ENCODE results near the gene TRPM3. TPM values are rescaled to one million over a fixed set of nuclear protein-coding genes. Genes with fewer than 3 reads are reported as not detected.
"Not testable (repeated sequence)": the region's sequence is repeated elsewhere in the genome, so short reads cannot be mapped to it uniquely, and the experiment has no call there.

Gene TRPM3
- total RNA-seq, 1 experiment from 2014 or later = 0.26 TPM

GRCh38 chr9:70706797-70707196 is 414.6 kb downstream of the TRPM3 start:
- DNase-seq; CTCF ChIA-PET; H3K9me3 ChIP-seq (ENCODE audit: insufficient read depth, low read depth); H3K4me3 ChIP-seq; H2AFZ ChIP-seq; H3K79me2 ChIP-seq (ENCODE audit: low read depth); intact Hi-C loops (cut with micrococcal nuclease; ENCODE audit: unreplicated experiment); H3K36me3 ChIP-seq (ENCODE audit: low read depth); H3K4me2 ChIP-seq; H3K9me2 ChIP-seq (ENCODE audit: insufficient read depth); H4K20me1 ChIP-seq (ENCODE audit: insufficient read depth); H3K27ac ChIP-seq; POLR2A ChIA-PET (ENCODE audit: unreplicated experiment); BruUV-seq (replicated peaks); H3K4me1 ChIP-seq (replicated peaks; ENCODE audit: insufficient read depth); H3K27me3 ChIP-seq (ENCODE audit: insufficient read depth, low read depth); H3F3A ChIP-seq (ENCODE audit: insufficient read depth, low read depth): not testable (repeated sequence)

GRCh38 chr9:70701163-70701562 is 420.3 kb downstream of the TRPM3 start:
- H3K27me3 ChIP-seq (ENCODE audit: insufficient read depth, low read depth) = no peaks in the 10 kb centered on the region
- POLR2A ChIA-PET (ENCODE audit: unreplicated experiment) = no interaction called here
- no peaks in the 10 kb centered on the region for H3K36me3 ChIP-seq (ENCODE audit: low read depth)
- CTCF ChIA-PET = no interaction called here
- no peaks in the 10 kb centered on the region for H3K4me1 ChIP-seq (replicated peaks; ENCODE audit: insufficient read depth)
- H3K4me3 ChIP-seq = no peak overlapping the region
- no TSS peak for BruUV-seq (replicated peaks)
- H3K27ac ChIP-seq = no peak overlapping the region
- no peaks in the 10 kb centered on the region for H3K9me3 ChIP-seq (ENCODE audit: insufficient read depth, low read depth)
- H3K9me2 ChIP-seq (ENCODE audit: insufficient read depth) = no peaks in the 10 kb centered on the region
- no peak overlapping the region for H3K4me2 ChIP-seq
- intact Hi-C loops (cut with micrococcal nuclease; ENCODE audit: unreplicated experiment) = no loop called here
- TF ChIP-seq CTCF (conservative IDR thresholded peaks at IDR 0.05) (no peak), EZH2 (IDR thresholded peaks at IDR 0.05; ENCODE audit: low read depth) (no peak)
- no peaks in the 10 kb centered on the region for H4K20me1 ChIP-seq (ENCODE audit: insufficient read depth)
- H2AFZ ChIP-seq = no peak overlapping the region
- no peaks in the 10 kb centered on the region for H3K79me2 ChIP-seq (ENCODE audit: low read depth)
- no peaks in the 10 kb centered on the region for H3F3A ChIP-seq (ENCODE audit: insufficient read depth, low read depth)
- no peak for DNase-seq

- Histone ChIP-seq H3K27me3 (ENCODE audit: insufficient read depth, low read depth) (no peaks in the 10 kb centered on the region), H2AFZ (no peak overlapping the region), H4K20me1 (ENCODE audit: insufficient read depth) (no peaks in the 10 kb centered on the region), H3K4me2 (no peak overlapping the region), H3K9me3 (ENCODE audit: insufficient read depth, low read depth) (no peaks in the 10 kb centered on the region), H3K36me3 (ENCODE audit: low read depth) (no peaks in the 10 kb centered on the region), H3K4me1 (replicated peaks; ENCODE audit: insufficient read depth) (no peaks in the 10 kb centered on the region), H3K9me2 (ENCODE audit: insufficient read depth) (no peaks in the 10 kb centered on the region), H3K79me2 (ENCODE audit: low read depth) (no peaks in the 10 kb centered on the region), H3K27ac (no peak overlapping the region), H3F3A (ENCODE audit: insufficient read depth, low read depth) (no peaks in the 10 kb centered on the region), H3K4me3 (no peak overlapping the region)
- no peak for DNase-seq
- ChIA-PET POLR2A (ENCODE audit: unreplicated experiment) (no interaction called here), CTCF (no interaction called here)
- intact Hi-C loops (cut with micrococcal nuclease; ENCODE audit: unreplicated experiment) = no loop called here
- no TSS peak for BruUV-seq (replicated peaks)
- no peak for TF ChIP-seq CTCF (conservative IDR thresholded peaks at IDR 0.05)
- no peak for TF ChIP-seq EZH2 (IDR thresholded peaks at IDR 0.05; ENCODE audit: low read depth)
Observed at GRCh38 chr9:70696694-70697335, 424.6 kb downstream of the TRPM3 start.

GRCh38 chr9:70694758-70695157 is 426.7 kb downstream of the TRPM3 start:
- Histone ChIP-seq H3K36me3 (ENCODE audit: low read depth) (no peaks in the 10 kb centered on the region), H3K9me3 (ENCODE audit: insufficient read depth, low read depth) (no peaks in the 10 kb centered on the region), H3F3A (ENCODE audit: insufficient read depth, low read depth) (no peaks in the 10 kb centered on the region), H4K20me1 (ENCODE audit: insufficient read depth) (no peaks in the 10 kb centered on the region), H3K4me3 (no peak overlapping the region), H3K27me3 (ENCODE audit: insufficient read depth, low read depth) (no peaks in the 10 kb centered on the region), H2AFZ (no peak overlapping the region), H3K9me2 (ENCODE audit: insufficient read depth) (no peaks in the 10 kb centered on the region), H3K27ac (no peak overlapping the region), H3K4me2 (no peak overlapping the region), H3K79me2 (ENCODE audit: low read depth) (no peaks in the 10 kb centered on the region), H3K4me1 (replicated peaks; ENCODE audit: insufficient read depth) (no peaks in the 10 kb centered on the region)
- intact Hi-C loops (cut with micrococcal nuclease; ENCODE audit: unreplicated experiment) = no loop called here
- CTCF ChIA-PET = no interaction called here
- DNase-seq = no peak
- TF ChIP-seq CTCF (conservative IDR thresholded peaks at IDR 0.05) (no peak), EZH2 (IDR thresholded peaks at IDR 0.05; ENCODE audit: low read depth) (no peak)
- BruUV-seq (replicated peaks) = no TSS peak
- POLR2A ChIA-PET (ENCODE audit: unreplicated experiment) = no interaction called here
